Ishikawa (cell line): ENCODE data around the gene NPHP4.

Experiments used
- CEBPB ChIP-seq: IDR thresholded peaks from 2 replicates; pipeline ENCODE4 v1.6.1; 2012
- CREB1 ChIP-seq: IDR thresholded peaks from 2 replicates; pipeline ENCODE4 v1.6.1; 2012; ENCODE audit warnings: low read depth
- EGR1 ChIP-seq: IDR thresholded peaks from 2 replicates; pipeline ENCODE4 v1.6.1; 2012
- EP300 ChIP-seq: IDR thresholded peaks from 2 replicates; pipeline ENCODE4 v1.6.1; 2012; ENCODE audit warnings: borderline replicate concordance
- FOXM1 ChIP-seq: IDR thresholded peaks from 2 replicates; pipeline ENCODE4 v1.6.1; 2012; ENCODE audit warnings: low read depth, borderline replicate concordance
- NFIC ChIP-seq: IDR thresholded peaks from 2 replicates; pipeline ENCODE4 v1.6.1; 2012
- RAD21 ChIP-seq: IDR thresholded peaks from 2 replicates; pipeline ENCODE4 v1.6.1; 2012; ENCODE audit warnings: low read depth
- TAF1 ChIP-seq: IDR thresholded peaks from 2 replicates; pipeline ENCODE4 v1.6.1; 2012; ENCODE audit warnings: low read depth, mild to moderate bottlenecking
- TCF12 ChIP-seq: IDR thresholded peaks from 2 replicates; pipeline ENCODE4 v1.6.1; 2012; ENCODE audit warnings: low read depth
- TEAD4 ChIP-seq: IDR thresholded peaks from 2 replicates; pipeline ENCODE4 v1.6.1; 2012
- YY1 ChIP-seq: IDR thresholded peaks from 2 replicates; pipeline ENCODE4 v1.6.1; 2012; ENCODE audit warnings: low read depth
- ZBTB7A ChIP-seq: IDR thresholded peaks from 2 replicates; pipeline ENCODE4 v1.6.1; 2012; ENCODE audit warnings: low read depth
- TF ChIP-seq, protein P1 (sequence below): IDR thresholded peaks from 2 replicates; pipeline ENCODE4 v1.6.1; 2012
- TF ChIP-seq, protein P2 (sequence below): IDR thresholded peaks from 2 replicates; pipeline ENCODE4 v1.6.1; 2012
- TF ChIP-seq, protein P3 (sequence below): IDR thresholded peaks from 2 replicates; pipeline ENCODE4 v1.6.1; 2012; ENCODE audit warnings: low read depth, mild to moderate bottlenecking

Gene NPHP4

DNA sequence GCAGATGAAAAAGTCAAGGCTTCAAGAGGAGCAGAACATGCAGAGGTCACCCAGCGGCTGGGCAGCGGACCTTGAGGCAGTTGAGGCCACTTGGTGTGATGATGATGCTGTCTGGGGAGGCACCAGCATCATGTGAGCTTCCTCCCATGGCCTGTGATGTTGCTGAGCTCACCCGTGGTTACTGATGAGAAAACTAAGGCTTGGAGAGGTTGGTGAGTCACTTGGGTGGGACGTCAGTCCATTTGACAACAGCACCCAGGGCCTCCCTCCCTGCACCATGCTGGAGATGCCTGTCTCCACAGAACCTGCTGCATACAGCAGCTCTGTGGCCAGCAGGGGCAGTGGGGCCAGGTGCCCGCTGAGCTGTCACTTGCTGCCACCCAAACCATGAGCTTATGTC is 146.8 kb downstream of the NPHP4 start:
- TF ChIP-seq RAD21: no peak
- no peak for TF ChIP-seq TAF1
- no peak for TF ChIP-seq FOXM1

DNA sequence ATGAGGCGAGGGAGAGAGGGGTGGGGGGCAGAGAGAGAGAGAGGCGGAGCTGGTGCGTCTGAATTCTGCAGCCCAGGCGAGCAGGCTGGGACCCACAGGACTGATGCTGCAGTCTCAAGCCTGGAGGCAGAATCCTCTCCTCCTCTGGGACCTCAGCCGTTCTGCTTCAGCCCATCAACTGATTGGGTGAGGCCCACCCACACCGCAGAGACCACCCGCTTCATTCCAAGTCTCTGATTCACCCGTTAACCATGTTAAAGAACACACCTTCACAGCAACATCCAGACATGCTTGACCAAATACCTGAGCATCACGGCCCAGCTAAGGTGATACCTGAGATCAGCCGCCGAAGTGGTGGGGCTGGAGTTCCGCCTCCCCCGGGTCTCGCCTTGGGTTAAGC is 147.8 kb downstream of the NPHP4 start:
- TF ChIP-seq TEAD4: no peak
- no peak for TF ChIP-seq CEBPB
- no peak for TF ChIP-seq TCF12
- TF ChIP-seq FOXM1: no peak
- no peak for TF ChIP-seq EGR1
- no peak for TF ChIP-seq NFIC
- TF ChIP-seq, protein P1, sequence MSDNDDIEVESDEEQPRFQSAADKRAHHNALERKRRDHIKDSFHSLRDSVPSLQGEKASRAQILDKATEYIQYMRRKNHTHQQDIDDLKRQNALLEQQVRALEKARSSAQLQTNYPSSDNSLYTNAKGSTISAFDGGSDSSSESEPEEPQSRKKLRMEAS: no peak
- TF ChIP-seq, protein P2, sequence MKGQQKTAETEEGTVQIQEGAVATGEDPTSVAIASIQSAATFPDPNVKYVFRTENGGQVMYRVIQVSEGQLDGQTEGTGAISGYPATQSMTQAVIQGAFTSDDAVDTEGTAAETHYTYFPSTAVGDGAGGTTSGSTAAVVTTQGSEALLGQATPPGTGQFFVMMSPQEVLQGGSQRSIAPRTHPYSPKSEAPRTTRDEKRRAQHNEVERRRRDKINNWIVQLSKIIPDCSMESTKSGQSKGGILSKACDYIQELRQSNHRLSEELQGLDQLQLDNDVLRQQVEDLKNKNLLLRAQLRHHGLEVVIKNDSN: no peak

DNA sequence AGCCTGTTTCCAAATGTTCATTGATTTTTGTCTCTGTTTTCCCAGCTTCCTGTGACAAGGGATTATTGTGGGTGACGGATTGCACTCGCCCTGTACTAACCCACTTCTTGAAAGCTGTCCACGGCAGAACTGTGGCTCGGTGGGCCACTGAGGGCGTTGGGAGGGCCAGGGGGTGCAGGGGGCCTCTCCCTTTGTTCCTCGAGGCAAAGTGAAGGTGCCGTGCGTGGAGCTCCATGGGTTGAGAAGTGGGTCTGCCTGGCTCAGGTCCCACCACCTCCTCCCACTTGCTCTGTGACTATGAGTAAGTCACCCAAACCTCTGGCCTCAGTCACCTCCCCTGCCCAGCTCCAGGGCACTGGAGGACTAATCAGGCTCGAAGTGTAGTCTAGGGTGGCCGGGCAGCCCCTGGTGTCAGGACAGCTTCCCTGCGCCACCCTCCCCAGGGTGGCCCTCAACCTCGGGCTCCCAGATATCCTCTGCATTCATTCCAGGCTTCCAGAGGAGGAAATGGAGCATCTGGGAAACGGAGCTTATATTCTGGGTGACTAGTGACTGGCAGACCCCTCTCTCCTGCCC is 148.6 kb downstream of the NPHP4 start:
- TF ChIP-seq CREB1 (no peak), TCF12 (no peak), YY1 (no peak), RAD21 (no peak), FOXM1 (no peak), TAF1 (no peak), EGR1 (no peak), ZBTB7A (no peak), NFIC (no peak), TEAD4 (no peak), CEBPB (no peak), EP300 (no peak)
- TF ChIP-seq, protein P1: no peak
- TF ChIP-seq, protein P3, sequence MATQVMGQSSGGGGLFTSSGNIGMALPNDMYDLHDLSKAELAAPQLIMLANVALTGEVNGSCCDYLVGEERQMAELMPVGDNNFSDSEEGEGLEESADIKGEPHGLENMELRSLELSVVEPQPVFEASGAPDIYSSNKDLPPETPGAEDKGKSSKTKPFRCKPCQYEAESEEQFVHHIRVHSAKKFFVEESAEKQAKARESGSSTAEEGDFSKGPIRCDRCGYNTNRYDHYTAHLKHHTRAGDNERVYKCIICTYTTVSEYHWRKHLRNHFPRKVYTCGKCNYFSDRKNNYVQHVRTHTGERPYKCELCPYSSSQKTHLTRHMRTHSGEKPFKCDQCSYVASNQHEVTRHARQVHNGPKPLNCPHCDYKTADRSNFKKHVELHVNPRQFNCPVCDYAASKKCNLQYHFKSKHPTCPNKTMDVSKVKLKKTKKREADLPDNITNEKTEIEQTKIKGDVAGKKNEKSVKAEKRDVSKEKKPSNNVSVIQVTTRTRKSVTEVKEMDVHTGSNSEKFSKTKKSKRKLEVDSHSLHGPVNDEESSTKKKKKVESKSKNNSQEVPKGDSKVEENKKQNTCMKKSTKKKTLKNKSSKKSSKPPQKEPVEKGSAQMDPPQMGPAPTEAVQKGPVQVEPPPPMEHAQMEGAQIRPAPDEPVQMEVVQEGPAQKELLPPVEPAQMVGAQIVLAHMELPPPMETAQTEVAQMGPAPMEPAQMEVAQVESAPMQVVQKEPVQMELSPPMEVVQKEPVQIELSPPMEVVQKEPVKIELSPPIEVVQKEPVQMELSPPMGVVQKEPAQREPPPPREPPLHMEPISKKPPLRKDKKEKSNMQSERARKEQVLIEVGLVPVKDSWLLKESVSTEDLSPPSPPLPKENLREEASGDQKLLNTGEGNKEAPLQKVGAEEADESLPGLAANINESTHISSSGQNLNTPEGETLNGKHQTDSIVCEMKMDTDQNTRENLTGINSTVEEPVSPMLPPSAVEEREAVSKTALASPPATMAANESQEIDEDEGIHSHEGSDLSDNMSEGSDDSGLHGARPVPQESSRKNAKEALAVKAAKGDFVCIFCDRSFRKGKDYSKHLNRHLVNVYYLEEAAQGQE: no peak
- TF ChIP-seq, protein P2: no peak

DNA sequence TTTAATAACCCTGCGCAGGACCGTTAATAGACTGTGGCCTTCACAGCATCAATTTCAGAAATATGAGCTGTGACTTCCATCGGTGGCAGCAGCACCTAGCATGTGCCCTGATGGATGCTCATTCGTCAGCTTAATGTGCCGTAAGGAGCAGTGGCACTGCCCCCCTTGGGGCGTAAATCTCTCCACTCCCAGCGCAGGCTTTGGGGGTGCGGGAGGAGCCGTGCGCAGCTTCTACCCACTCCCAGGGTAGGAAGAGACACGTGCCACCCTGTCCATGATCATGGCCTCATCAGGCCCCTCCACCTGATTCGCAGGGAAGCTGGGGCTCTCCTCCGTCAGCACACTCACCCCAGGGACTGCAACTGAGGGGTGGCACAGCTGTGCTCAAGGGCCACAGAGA is 149.5 kb downstream of the NPHP4 start:
- no peak for TF ChIP-seq CREB1
- TF ChIP-seq FOXM1: no peak
- no peak for TF ChIP-seq EP300
- no peak for TF ChIP-seq NFIC
- no peak for TF ChIP-seq ZBTB7A
- no peak for TF ChIP-seq TCF12
- TF ChIP-seq TEAD4: no peak
- TF ChIP-seq YY1: no peak
- no peak for TF ChIP-seq EGR1
- TF ChIP-seq CEBPB: no peak
- no peak for TF ChIP-seq RAD21
- TF ChIP-seq, protein P2: no peak
- TF ChIP-seq, protein P3: no peak

DNA sequence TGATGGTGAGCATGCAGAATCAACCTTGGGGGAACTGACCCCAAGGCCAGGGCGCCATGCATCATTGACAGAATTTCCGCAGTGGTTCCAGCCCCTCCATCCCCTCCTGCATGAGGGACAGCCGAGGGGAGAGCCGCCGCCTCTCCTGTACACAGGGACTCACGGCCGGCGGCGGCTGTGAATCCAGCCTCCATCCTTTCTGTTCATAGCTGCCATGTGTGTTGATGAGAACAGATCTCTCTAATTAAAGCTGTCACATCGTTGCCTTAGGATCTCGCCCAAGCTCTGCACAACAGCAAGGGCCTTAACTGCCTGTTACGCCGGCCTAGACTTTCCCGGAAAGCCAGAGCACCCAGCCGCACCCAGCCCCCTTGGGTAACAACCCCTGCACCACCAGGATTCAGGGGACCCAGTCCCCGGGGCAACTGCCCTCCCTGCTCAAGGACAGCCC is 151.6 kb downstream of the NPHP4 start:
- TF ChIP-seq YY1 (no peak), FOXM1 (no peak), TAF1 (no peak), NFIC (no peak), EP300 (no peak)
- TF ChIP-seq, protein P1: no peak
- TF ChIP-seq, protein P2: no peak
